Aorta (tissue), 5 donors: Measurements from ENCODE around the gene IL4R. TPM values are rescaled to one million over a fixed set of nuclear protein-coding genes. Genes with fewer than 3 reads are reported as not detected.

Experiments
- ATAC-seq: fragments of 200-7000 bp; cut with Tn5 transposase; one replicate; pipeline ENCODE4 v1.9.1; 2022; ENCODE audit warnings: moderate library complexity; ENCODE audit not compliant: low FRiP score
- DNase-seq, 2 donors: peaks; one replicate each; pipeline ENCODE4 v3.0.0-alpha.2; 2020
- H3K27ac ChIP-seq, 2 donors: one replicate each; pipeline ENCODE4 v1.5.1; 2013; ENCODE audit warnings: low read length in 2 of 2, mild to moderate bottlenecking in 2 of 2, moderate library complexity in 2 of 2, control low read depth in 1 of 2, inconsistent platforms in 1 of 2, low read depth in 1 of 2
- H3K27me3 ChIP-seq, 2 donors: one replicate each; pipeline ENCODE4 v1.6.1; 2013; ENCODE audit warnings: control low read depth in 1 of 2, low read length in 1 of 2, mild to moderate bottlenecking in 1 of 2, moderate library complexity in 1 of 2; ENCODE audit not compliant: insufficient read depth in 2 of 2, control insufficient read depth in 1 of 2
- H3K36me3 ChIP-seq, 2 donors: one replicate each; pipeline ENCODE4 v1.6.1; 2013; ENCODE audit warnings: control low read depth in 1 of 2, low read length in 1 of 2, mild to moderate bottlenecking in 1 of 2; ENCODE audit not compliant: insufficient read depth in 2 of 2, control insufficient read depth in 1 of 2
- H3K4me1 ChIP-seq, 2 donors: one replicate each; pipeline ENCODE4 v1.6.1; 2013; ENCODE audit warnings: low read length in 2 of 2, control low read depth in 1 of 2, mild to moderate bottlenecking in 1 of 2, moderate library complexity in 1 of 2; ENCODE audit not compliant: insufficient read depth in 2 of 2, control insufficient read depth in 1 of 2
- H3K4me3 ChIP-seq, 2 donors: one replicate each; pipeline ENCODE4 v1.5.1; 2013; ENCODE audit warnings: low read length in 2 of 2, control low read depth in 1 of 2, mild to moderate bottlenecking in 1 of 2
- H3K9me3 ChIP-seq: one replicate; pipeline ENCODE4 v1.6.1; 2013; ENCODE audit warnings: mild to moderate bottlenecking, low read length; ENCODE audit not compliant: control insufficient read depth
- WGBS, 2 donors: extraction: QIAGEN DNeasy Blood & Tissue Kit; methylation state at CpG; one replicate each; pipeline ENCODE4 v1.1.7; 2013; 5-methylcytosine and 5-hydroxymethylcytosine counted together
- intact Hi-C, 2 donors: fragments of 100-400 bp; cut with DNase I; formaldehyde crosslinking; loops; one replicate each; pipeline versions ENCODE4 v1.14.2 to v1.15.0; 2022
- long read RNA-seq, 2 donors: library from polyadenylated mRNA; unstranded; transcript quantifications; one replicate each; pipeline ENCODE4 v2.0.0, GENCODE V29; 2020 to 2021
- polyA plus RNA-seq, 2 donors: library from polyadenylated mRNA; stranded (reverse); fragments of 200-250 nt; gene quantifications; one replicate each; pipeline ENCODE4 v1.2.3, GENCODE V29; 2013
- total RNA-seq, 2 donors: library from RNA; stranded (reverse); fragmentation: NEBNext Ultra II Directional; extraction: Animal tissue kit (Norgen Biotek cat#: 25700); gene quantifications; one replicate each; pipeline ENCODE4 v1.2.1, GENCODE V29; 2021
- donor health status: healthy with polysubstance abuse.
- donor health status: Bipolar disorder and iron deficiency.
- donor health status: DM: no; HTN: no; CAD: no.
- donor health status: DM: no; HTN: no; CAD: no.
- donor health status: DM: yes; HTN: yes; CAD: no.

The IL4R gene
- total RNA-seq (100 to 1,000 TPM in 1 of 2 donors, 10 to 100 TPM in 1; 91.7 to 138 TPM), polyA plus RNA-seq (10 to 100 TPM in 1 of 2 donors, 1 to 10 TPM in 1; 7.5 to 50.7 TPM)
- long read RNA-seq, donor 1, partial matches to known transcripts, result 8 of 57 reads
- long read RNA-seq, donor 1, other reads (novel, unspliced or antisense), result 46 of 57 reads
- long read RNA-seq, donor 2, transcript IL4R-202 (11 exons, 3,685 nt), result major isoform, 5 of 40 reads
- long read RNA-seq, donor 2, partial matches to known transcripts, result 5 of 40 reads
- long read RNA-seq, donor 2, other reads (novel, unspliced or antisense), result 28 of 40 reads

DNA sequence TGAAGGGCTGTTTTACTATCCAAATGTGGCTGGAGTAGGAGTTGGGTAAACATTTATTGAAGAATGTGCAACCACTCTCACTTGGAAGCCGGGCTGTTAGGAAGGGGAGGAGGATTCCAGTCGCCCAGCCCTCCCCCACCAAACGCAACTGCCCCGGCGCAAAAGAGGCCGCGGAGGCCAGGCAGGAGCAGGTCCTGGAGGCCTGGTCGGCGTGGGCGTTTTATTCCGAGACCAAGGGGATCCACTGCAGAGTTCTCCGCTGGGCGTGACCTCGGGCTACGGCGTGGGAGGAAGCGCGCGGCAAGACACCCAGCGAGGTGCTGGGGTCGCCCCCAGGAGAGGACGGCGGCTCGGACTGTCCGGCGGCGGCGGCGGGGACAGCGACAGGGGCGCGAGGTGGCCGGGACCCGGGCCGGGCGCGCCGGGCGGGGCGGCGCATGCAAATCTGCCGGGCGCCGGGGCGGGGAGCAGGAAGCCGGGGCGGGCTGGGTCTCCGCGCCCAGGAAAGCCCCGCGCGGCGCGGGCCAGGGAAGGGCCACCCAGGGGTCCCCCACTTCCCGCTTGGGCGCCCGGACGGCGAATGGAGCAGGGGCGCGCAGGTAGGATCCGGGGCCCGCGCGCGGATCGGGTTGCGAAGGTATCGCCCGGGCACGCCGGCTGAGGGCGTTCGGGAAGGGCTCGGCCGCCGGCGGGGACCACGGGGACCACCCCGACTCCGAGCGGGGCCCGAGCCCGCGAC lies at the start of gene IL4R:
TSS of gene IL4R (plus strand) at position 553 of the 739 bp plus-strand sequence. CDS start 26,230 bp downstream, outside the sequence.
- intact Hi-C loops, result loop anchor here in 1 of 2 donors (5.0 kb wide), 1 partner anchor 71 kb away; no protein-coding TSS in a partner anchor
- Histone ChIP-seq H3K27me3 (no peaks in the 10 kb centered on the region), H3K27ac (peak within 1 kb of the TSS; percentile 36 to 61), H3K4me1 (no peaks in the 10 kb centered on the region), H3K36me3 (no peaks in the 10 kb centered on the region), H3K9me3 (no peaks in the 10 kb centered on the region), H3K4me3 (peak within 1 kb of the TSS; percentile 33 to 65)
- WGBS, 2 donors, result 0 to 1% methylated on average over 55 to 85 of the region's 85 CpGs
- peak; percentile 56 for ATAC-seq
- peak; percentile 92 to 93 for DNase-seq

DNA sequence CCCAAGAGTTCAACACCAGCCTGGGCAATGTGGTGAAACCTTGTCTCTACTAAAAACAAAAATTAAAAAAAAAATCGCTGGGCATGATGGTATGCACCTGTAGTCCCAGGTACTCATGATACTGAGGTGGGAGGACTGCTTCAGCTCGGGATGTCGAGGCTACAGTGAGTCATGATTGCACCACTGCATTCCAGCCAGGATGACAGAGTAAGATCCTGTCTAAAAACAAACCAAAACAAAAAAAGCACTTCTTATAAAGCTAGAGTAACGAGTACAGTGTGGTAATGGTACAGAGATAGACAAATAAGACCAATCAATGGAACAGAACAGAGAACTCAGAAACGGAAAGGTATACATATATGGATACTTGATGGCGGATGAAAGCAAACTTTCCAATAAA lies 49.6 kb upstream of the IL4R start:
- ATAC-seq (no peak), DNase-seq (no peak)
- Histone ChIP-seq H3K27me3 (no peaks in the 10 kb centered on the region), H3K27ac (no peak overlapping the region), H3K4me1 (no peaks in the 10 kb centered on the region), H3K36me3 (no peaks in the 10 kb centered on the region), H3K4me3 (no peak overlapping the region), H3K9me3 (no peaks in the 10 kb centered on the region)
- WGBS, 2 donors, result 69 to 71% methylated on average over 6 of the region's 6 CpGs
- intact Hi-C loops, result no loop called here

DNA sequence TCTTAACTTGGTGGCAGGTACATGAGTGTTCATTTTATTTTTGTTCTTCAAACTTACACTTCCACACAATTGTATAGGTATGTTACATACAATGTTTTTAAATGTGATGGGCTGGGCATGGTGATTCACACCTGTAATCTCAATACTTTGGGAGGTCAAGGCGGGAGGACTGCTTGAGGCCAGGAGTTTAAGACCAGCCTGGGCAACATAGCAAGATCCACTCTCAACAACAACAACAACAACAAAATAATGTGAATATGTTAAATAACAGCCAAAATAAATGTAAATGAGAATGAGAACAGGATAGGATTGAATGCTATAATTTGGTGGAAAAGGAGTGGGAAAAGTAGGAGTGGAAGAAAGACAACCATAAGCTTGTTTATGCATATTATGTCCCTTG lies 47.8 kb upstream of the IL4R start:
- H3K9me3 ChIP-seq, result no peaks in the 10 kb centered on the region
- no peak overlapping the region for H3K27ac ChIP-seq
- intact Hi-C loops, result no loop called here
- DNase-seq (no peak), ATAC-seq (no peak)
- no peaks in the 10 kb centered on the region for H3K27me3 ChIP-seq
- H3K36me3 ChIP-seq, result no peaks in the 10 kb centered on the region
- no peak overlapping the region for H3K4me3 ChIP-seq
- no peaks in the 10 kb centered on the region for H3K4me1 ChIP-seq
- 96 to 100% methylated on average over 1 of the region's 1 CpG for WGBS, 2 donors

DNA sequence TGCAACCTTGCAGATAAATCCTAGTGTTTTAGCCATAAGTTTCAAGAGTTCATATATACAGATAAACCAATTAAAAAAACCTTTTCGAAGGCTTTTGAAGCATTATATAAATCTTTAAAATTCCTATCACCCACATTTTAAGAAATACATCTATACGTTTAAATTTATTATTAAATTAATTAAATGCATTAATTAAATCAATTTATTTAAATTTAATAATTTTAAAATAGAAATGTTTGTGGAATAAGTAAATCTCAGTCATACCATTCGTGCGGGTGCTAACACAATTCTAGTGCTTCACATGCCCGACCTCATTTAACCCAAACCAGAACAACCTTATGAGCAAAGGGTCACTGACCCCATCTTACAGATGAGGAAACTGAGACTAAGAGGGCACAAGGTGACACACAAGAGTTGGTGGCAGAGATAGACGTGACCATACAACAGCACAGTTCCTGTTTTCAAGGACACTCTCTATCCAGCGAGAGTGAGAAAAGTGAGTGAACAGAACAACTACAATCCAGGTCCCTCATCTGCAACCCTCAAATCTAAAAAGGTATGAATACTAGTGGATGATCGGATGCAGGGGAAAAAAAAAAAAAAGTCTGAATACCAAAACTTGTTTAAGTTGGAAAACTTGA lies 46.6 kb upstream of the IL4R start:
- no peak overlapping the region for H3K27ac ChIP-seq
- no peak overlapping the region for H3K4me3 ChIP-seq
- no peaks in the 10 kb centered on the region for H3K36me3 ChIP-seq
- H3K27me3 ChIP-seq, result no peaks in the 10 kb centered on the region
- 82 to 91% methylated on average over 8 of the region's 8 CpGs for WGBS, 2 donors
- no peak for ATAC-seq
- intact Hi-C loops, result no loop called here
- DNase-seq, result no peak
- H3K4me1 ChIP-seq, result no peaks in the 10 kb centered on the region
- no peaks in the 10 kb centered on the region for H3K9me3 ChIP-seq

DNA sequence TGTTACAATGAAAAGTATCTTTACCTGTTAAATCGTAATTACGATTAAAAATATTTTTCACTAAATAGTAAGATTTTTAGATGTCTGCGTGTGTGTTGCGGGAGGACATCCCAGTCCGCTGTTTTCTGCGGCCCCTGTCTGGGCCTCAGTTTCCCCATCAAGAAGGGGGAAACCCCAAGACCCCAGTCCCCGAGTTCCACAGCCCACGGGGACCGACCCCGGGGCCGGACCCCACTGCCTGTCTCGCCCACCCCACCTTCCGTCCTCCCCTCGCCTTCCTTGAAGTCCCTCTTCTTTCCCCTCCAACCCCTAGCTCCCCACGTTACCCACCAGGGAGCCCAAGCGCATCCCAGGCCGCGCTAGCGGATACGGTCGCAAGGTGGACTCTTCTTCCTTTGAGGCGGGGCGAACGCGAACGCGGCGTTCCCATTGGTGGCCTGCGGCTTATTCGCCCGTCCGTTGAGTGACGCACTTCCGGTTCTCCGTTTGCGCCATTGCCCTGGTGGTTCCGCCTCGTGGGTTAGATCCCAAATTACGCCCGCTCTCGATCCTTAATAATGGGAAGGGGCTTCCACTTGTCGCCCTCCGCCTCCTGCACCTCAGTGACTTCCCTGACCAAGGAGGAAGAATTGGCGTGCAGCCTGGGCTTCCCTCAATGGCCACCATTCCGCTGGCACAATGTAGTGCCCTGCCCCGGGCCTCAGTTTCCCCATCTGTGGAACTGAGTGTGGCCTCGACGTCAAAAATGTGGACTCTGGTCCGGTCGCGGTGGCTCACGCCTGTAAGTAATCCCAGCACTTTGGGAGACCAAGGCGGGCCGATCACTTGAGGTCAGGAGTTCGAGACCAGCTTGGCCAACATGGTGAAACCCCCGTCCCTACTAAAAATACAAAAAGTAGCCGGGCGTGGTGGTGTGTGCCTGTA lies 45.1 kb upstream of the IL4R start, which contains the start of gene NSMCE1:
TSS of gene NSMCE1 (minus strand) at position 397 of the 924 bp plus-strand sequence. CDS start 11,202 bp downstream, outside the sequence.
- H3K27ac ChIP-seq, result peak within 1 kb of the TSS in 1 of 2 donors; percentile 55
- intact Hi-C loops, result no loop called here
- ATAC-seq, result peak; percentile 98
- no peaks in the 10 kb centered on the region for H3K27me3 ChIP-seq
- no peaks in the 10 kb centered on the region for H3K36me3 ChIP-seq
- H3K9me3 ChIP-seq, result no peaks in the 10 kb centered on the region
- peak within 1 kb of the TSS; percentile 77 to 93 for H3K4me3 ChIP-seq
- H3K4me1 ChIP-seq, result no peaks in the 10 kb centered on the region
- 9 to 10% methylated on average over 54 to 58 of the region's 58 CpGs for WGBS, 2 donors
- peak; percentile 99 to 100 for DNase-seq

DNA sequence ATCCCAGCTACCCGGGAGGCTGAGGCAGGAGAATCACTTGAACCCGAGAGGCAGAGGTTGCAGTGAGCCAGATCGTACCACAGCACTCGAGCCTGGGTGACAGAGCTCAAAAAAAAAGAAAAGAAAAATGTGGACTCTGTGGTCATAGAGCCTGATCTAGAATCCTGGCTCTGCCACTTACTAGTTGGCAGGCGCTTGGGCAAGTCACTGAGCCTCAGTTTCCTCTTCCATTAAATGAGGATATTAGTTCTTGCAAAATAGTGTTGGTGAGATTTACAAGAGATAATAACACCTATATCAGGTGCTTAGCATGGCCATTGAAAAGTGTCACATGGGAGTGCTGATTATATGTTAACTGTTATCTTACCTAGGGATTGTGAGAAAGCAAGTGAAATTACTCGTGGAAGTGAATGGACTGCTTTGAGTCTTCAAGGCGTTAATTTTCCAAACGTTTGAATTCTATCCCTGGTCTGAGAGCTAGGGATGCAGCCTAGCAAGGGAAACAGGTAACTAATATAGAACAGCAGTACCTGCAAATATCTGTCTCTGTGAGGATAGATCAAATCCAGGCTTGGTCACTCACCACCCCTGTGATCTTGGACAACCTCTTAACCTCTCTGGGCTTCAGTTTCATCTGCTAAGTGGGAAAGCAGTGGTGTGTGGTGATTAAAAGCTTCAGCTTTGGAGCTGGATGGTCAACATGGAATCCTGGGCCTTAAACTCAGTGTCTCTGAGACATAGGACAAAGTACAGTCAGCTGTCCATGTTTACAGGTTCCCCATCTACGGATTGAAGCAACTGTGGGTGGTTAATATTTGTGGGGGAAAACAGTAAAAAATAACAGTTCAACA lies 44.2 kb upstream of the IL4R start:
- Histone ChIP-seq H3K4me3 (no peak overlapping the region), H3K36me3 (no peaks in the 10 kb centered on the region), H3K4me1 (no peaks in the 10 kb centered on the region), H3K27ac (no peak overlapping the region), H3K9me3 (no peaks in the 10 kb centered on the region), H3K27me3 (no peaks in the 10 kb centered on the region)
- intact Hi-C loops, result no loop called here
- 82 to 85% methylated on average over 9 of the region's 9 CpGs for WGBS, 2 donors
- ATAC-seq, result no peak
- no peak for DNase-seq

DNA sequence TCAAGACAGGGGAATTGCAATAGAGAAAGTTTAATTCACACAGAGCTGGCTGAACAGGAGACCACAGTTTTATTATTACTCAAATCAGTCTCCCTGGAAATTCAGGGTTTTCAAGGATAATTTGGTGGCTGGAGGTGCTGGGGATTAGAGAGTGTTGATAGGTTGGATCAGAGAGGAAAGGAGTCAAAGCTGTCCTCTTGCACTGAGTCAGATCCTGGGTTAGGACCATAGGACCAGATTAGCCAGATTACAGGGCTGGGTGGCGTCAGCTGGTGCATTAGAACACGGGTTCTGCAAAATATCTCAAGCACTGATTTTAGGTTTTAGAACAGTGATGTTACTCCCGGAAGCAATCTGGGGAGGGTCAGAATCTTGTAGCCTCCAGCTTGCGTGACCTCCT lies 43.4 kb upstream of the IL4R start:
- H3K36me3 ChIP-seq, result no peaks in the 10 kb centered on the region
- H3K4me1 ChIP-seq, result no peaks in the 10 kb centered on the region
- no peaks in the 10 kb centered on the region for H3K27me3 ChIP-seq
- ATAC-seq (no peak), DNase-seq (no peak)
- intact Hi-C loops, result no loop called here
- H3K4me3 ChIP-seq, result no peak overlapping the region
- no peak overlapping the region for H3K27ac ChIP-seq
- H3K9me3 ChIP-seq, result no peaks in the 10 kb centered on the region
- WGBS, 2 donors, result 86 to 91% methylated on average over 4 of the region's 4 CpGs
